22Rv1 (cell line): ENCODE data around the gene IDH3G.

Experiments
- H3K27ac ChIP-seq: fragments of 450-650 bp; 2 replicates; pipeline ENCODE4 v1.5.1; 2017
- CTCF ChIP-seq: fragments of 450-650 bp; IDR thresholded peaks from 2 replicates; pipeline ENCODE4 v1.5.1; 2017; ENCODE audit warnings: mild to moderate bottlenecking
- ZFX ChIP-seq: fragments of 450-650 bp; IDR thresholded peaks from 2 replicates; pipeline ENCODE4 v1.6.1; 2017; ENCODE audit warnings: antibody characterized with exemption, borderline replicate concordance

Gene IDH3G

GRCh38 chrX:153803211-153804099, 9.3 kb upstream of the IDH3G start:
- H3K27ac ChIP-seq, result no peak overlapping the region
- TF ChIP-seq ZFX, result no peak
- no peak for TF ChIP-seq CTCF

- TF ChIP-seq CTCF (no peak), ZFX (no peak)
- no peak overlapping the region for H3K27ac ChIP-seq
These were observed 8.4 kb upstream of the IDH3G start for GRCh38 chrX:153802513-153803045.

GRCh38 chrX:153801669-153802068, 7.5 kb upstream of the IDH3G start:
- TF ChIP-seq ZFX (no peak), CTCF (no peak)
- H3K27ac ChIP-seq, result no peak overlapping the region

GRCh38 chrX:153800746-153801145, 6.6 kb upstream of the IDH3G start:
- no peak overlapping the region for H3K27ac ChIP-seq
- TF ChIP-seq ZFX, result no peak
- TF ChIP-seq CTCF, result no peak

- no peak overlapping the region for H3K27ac ChIP-seq
- TF ChIP-seq ZFX (no peak), CTCF (no peak)
These were observed 6.1 kb upstream of the IDH3G start for GRCh38 chrX:153800177-153800722.

- no peak for TF ChIP-seq CTCF
- H3K27ac ChIP-seq, result no peak overlapping the region
These were observed 5.2 kb upstream of the IDH3G start for GRCh38 chrX:153799326-153799725.

GRCh38 chrX:153797415-153798015, 3.3 kb upstream of the IDH3G start:
- TF ChIP-seq ZFX (no peak), CTCF (no peak)
- no peak overlapping the region for H3K27ac ChIP-seq
